Aorta (tissue), 5 donors: ENCODE measurements around the gene DMKN. TPM values are rescaled to one million over a fixed set of nuclear protein-coding genes. Genes with fewer than 3 reads are reported as not detected.
A peak's percentile ranks its signal among the peaks of the same experiment; 100 is the strongest.

ENCODE experiments used
- ATAC-seq: fragments of 200-7000 bp; cut with Tn5 transposase; one replicate; pipeline ENCODE4 v1.9.1; 2022; ENCODE audit warnings: moderate library complexity; ENCODE audit not compliant: low FRiP score
- DNase-seq, 2 donors: peaks; one replicate each; pipeline ENCODE4 v3.0.0-alpha.2; 2020
- H3K27ac ChIP-seq, 2 donors: one replicate each; pipeline ENCODE4 v1.5.1; 2013; ENCODE audit warnings: low read length in 2 of 2, mild to moderate bottlenecking in 2 of 2, moderate library complexity in 2 of 2, control low read depth in 1 of 2, inconsistent platforms in 1 of 2, low read depth in 1 of 2
- H3K27me3 ChIP-seq, 2 donors: one replicate each; pipeline ENCODE4 v1.6.1; 2013; ENCODE audit warnings: control low read depth in 1 of 2, low read length in 1 of 2, mild to moderate bottlenecking in 1 of 2, moderate library complexity in 1 of 2; ENCODE audit not compliant: insufficient read depth in 2 of 2, control insufficient read depth in 1 of 2
- H3K36me3 ChIP-seq, 2 donors: one replicate each; pipeline ENCODE4 v1.6.1; 2013; ENCODE audit warnings: control low read depth in 1 of 2, low read length in 1 of 2, mild to moderate bottlenecking in 1 of 2; ENCODE audit not compliant: insufficient read depth in 2 of 2, control insufficient read depth in 1 of 2
- H3K4me1 ChIP-seq, 2 donors: one replicate each; pipeline ENCODE4 v1.6.1; 2013; ENCODE audit warnings: low read length in 2 of 2, control low read depth in 1 of 2, mild to moderate bottlenecking in 1 of 2, moderate library complexity in 1 of 2; ENCODE audit not compliant: insufficient read depth in 2 of 2, control insufficient read depth in 1 of 2
- H3K4me3 ChIP-seq, 2 donors: one replicate each; pipeline ENCODE4 v1.5.1; 2013; ENCODE audit warnings: low read length in 2 of 2, control low read depth in 1 of 2, mild to moderate bottlenecking in 1 of 2
- H3K9me3 ChIP-seq: one replicate; pipeline ENCODE4 v1.6.1; 2013; ENCODE audit warnings: mild to moderate bottlenecking, low read length; ENCODE audit not compliant: control insufficient read depth
- WGBS, 2 donors: extraction: QIAGEN DNeasy Blood & Tissue Kit; methylation state at CpG; one replicate each; pipeline ENCODE4 v1.1.7; 2013; 5-methylcytosine and 5-hydroxymethylcytosine counted together
- intact Hi-C, 2 donors: fragments of 100-400 bp; cut with DNase I; formaldehyde crosslinking; loops; one replicate each; pipeline versions ENCODE4 v1.14.2 to v1.15.0; 2022
- polyA plus RNA-seq, 2 donors: library from polyadenylated mRNA; stranded (reverse); fragments of 200-250 nt; gene quantifications; one replicate each; pipeline ENCODE4 v1.2.3, GENCODE V29; 2013
- total RNA-seq, 2 donors: library from RNA; stranded (reverse); fragmentation: NEBNext Ultra II Directional; extraction: Animal tissue kit (Norgen Biotek cat#: 25700); gene quantifications; one replicate each; pipeline ENCODE4 v1.2.1, GENCODE V29; 2021
- donor health status: healthy with polysubstance abuse.
- donor health status: Bipolar disorder and iron deficiency.
- donor health status: DM: no; HTN: no; CAD: no.
- donor health status: DM: no; HTN: no; CAD: no.
- donor health status: DM: yes; HTN: yes; CAD: no.

The DMKN gene
- total and polyA plus RNA-seq, 4 donors, result 22.2 to 43.7 (median 26.5) TPM

DNA sequence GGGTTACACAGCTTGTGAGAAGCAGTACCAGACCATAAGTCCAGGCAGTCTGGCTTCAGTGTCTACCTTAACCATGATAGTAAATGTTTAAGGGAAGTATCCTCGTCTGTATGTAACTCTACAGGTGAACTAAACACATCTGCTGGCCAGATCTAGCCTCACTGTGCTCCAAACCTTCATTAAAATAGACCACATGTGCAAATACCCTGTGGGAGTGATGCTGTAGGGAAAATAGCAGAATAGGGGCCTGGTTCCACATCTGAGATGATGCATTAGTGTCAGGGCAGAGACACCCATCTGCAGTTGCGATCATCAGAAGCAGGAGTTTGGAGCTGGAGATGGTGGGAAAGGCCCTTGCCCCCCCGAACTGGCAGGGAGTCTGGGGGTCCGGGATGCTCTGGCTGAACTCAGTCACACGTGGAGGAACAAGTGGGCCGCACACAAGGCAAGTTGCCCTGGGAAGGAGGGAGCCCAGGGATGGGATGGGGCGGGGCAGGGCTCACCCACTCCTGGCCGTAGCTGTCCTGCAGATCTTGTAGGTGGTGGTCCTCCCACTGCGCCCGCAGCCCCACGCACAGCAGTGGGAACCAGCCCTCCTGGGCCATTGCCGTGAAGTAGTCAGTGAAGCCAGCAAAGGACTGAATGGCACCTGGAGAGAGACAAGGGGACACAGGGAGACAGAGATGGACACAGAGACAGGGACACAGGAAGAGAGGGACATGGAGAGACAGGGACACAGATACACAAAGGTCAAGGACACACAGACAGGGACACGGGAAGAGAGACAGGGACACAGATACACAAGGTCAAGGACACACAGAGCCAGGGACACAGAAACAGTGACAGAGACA lies 39.3 kb upstream of the DMKN start:
- H3K4me1 ChIP-seq, result no peaks in the 10 kb centered on the region
- ATAC-seq (no peak), DNase-seq (no peak)
- no peak overlapping the region for H3K27ac ChIP-seq
- no peak overlapping the region for H3K4me3 ChIP-seq
- H3K27me3 ChIP-seq, result no peaks in the 10 kb centered on the region
- H3K36me3 ChIP-seq, result no peaks in the 10 kb centered on the region
- intact Hi-C loops, result no loop called here
- whole genome bisulfite sequencing, 2 donors, result 69 to 70% methylated on average over 13 of the region's 13 CpGs
- H3K9me3 ChIP-seq, result no peaks in the 10 kb centered on the region

- no peaks in the 10 kb centered on the region for H3K27me3 ChIP-seq
- DNase-seq, result no peak
- no peaks in the 10 kb centered on the region for H3K9me3 ChIP-seq
- H3K4me3 ChIP-seq, result no peak overlapping the region
- WGBS, 2 donors, result 70 to 71% methylated on average over 21 of the region's 21 CpGs
- intact Hi-C loops, result no loop called here
- H3K27ac ChIP-seq, result no peak overlapping the region
- H3K36me3 ChIP-seq, result no peaks in the 10 kb centered on the region
- no peaks in the 10 kb centered on the region for H3K4me1 ChIP-seq
- no peak for ATAC-seq
Measured at GRCh38 chr19:35551091-35551810, 37.8 kb upstream of the DMKN start.

- Histone ChIP-seq H3K27ac (no peak overlapping the region), H3K4me1 (no peaks in the 10 kb centered on the region), H3K4me3 (no peak overlapping the region), H3K27me3 (no peaks in the 10 kb centered on the region), H3K36me3 (no peaks in the 10 kb centered on the region), H3K9me3 (no peaks in the 10 kb centered on the region)
- 85 to 88% methylated on average over 15 of the region's 15 CpGs for WGBS, 2 donors
- intact Hi-C loops, result loop anchor here (5.0 kb wide), 3 partner anchors 62 to 167 kb away; partner anchors contain the start of genes HAUS5 (in 2 of the 2) and KMT2B (in 1 of the 2)
- no peak for DNase-seq
- ATAC-seq, result no peak
Measured at GRCh38 chr19:35549879-35550523, 36.6 kb upstream of the DMKN start.

GRCh38 chr19:35549174-35549788 lies 35.8 kb upstream of the DMKN start:
- Histone ChIP-seq H3K27me3 (no peaks in the 10 kb centered on the region), H3K4me1 (no peaks in the 10 kb centered on the region), H3K36me3 (no peaks in the 10 kb centered on the region), H3K9me3 (no peaks in the 10 kb centered on the region), H3K4me3 (no peak overlapping the region), H3K27ac (no peak overlapping the region)
- intact Hi-C loops, result loop anchor here (5.0 kb wide), 3 partner anchors 63 to 168 kb away; partner anchors contain the start of genes HAUS5 (in 2 of the 2) and KMT2B (in 1 of the 2)
- 21 to 24% methylated on average over 6 of the region's 6 CpGs for WGBS, 2 donors
- DNase-seq (no peak), ATAC-seq (no peak)

GRCh38 chr19:35546532-35546931 lies 33.1 kb upstream of the DMKN start:
- 83 to 87% methylated on average over 8 of the region's 8 CpGs for whole genome bisulfite sequencing, 2 donors
- DNase-seq (no peak), ATAC-seq (no peak)
- intact Hi-C loops, result loop anchor here (5.0 kb wide), 3 partner anchors 66 to 171 kb away; partner anchors contain the start of genes HAUS5 (in 2 of the 2) and KMT2B (in 1 of the 2)
- no peaks in the 10 kb centered on the region for H3K27me3 ChIP-seq
- peak overlapping the region in 1 of 2 donors; percentile 80 for H3K4me3 ChIP-seq
- H3K27ac ChIP-seq, result no peak overlapping the region
- H3K9me3 ChIP-seq, result no peaks in the 10 kb centered on the region
- H3K4me1 ChIP-seq, result no peaks in the 10 kb centered on the region
- no peaks in the 10 kb centered on the region for H3K36me3 ChIP-seq

DNA sequence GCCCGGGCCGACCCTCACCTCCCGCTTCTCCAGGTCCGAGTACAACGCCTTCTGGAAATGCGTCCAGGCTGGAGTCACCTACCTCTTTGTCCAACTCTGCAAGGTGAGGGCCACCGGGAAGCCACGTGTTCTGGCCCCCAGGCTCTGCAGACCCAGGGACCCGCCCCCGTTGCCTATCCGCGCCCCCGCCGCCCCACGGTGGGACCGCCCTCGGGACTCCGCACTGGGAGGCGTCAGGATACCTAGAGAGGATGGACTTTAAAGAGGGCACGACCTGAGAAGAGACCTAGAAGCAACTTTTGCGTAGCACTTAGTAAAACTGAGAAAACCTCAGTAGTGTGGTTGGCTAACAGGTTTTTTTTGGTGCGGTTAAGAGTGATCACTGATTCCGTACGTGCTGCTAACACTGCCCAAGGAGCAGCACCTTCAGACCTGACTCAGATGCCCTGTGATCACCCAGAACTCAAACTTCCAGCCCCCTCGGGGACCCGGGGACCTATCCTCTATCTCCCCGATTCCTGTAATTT lies 32.5 kb upstream of the DMKN start:
- H3K27ac ChIP-seq, result no peak overlapping the region
- intact Hi-C loops, result loop anchor here (5.0 kb wide), 3 partner anchors 66 to 171 kb away; partner anchors contain the start of genes HAUS5 (in 2 of the 2) and KMT2B (in 1 of the 2)

DNA sequence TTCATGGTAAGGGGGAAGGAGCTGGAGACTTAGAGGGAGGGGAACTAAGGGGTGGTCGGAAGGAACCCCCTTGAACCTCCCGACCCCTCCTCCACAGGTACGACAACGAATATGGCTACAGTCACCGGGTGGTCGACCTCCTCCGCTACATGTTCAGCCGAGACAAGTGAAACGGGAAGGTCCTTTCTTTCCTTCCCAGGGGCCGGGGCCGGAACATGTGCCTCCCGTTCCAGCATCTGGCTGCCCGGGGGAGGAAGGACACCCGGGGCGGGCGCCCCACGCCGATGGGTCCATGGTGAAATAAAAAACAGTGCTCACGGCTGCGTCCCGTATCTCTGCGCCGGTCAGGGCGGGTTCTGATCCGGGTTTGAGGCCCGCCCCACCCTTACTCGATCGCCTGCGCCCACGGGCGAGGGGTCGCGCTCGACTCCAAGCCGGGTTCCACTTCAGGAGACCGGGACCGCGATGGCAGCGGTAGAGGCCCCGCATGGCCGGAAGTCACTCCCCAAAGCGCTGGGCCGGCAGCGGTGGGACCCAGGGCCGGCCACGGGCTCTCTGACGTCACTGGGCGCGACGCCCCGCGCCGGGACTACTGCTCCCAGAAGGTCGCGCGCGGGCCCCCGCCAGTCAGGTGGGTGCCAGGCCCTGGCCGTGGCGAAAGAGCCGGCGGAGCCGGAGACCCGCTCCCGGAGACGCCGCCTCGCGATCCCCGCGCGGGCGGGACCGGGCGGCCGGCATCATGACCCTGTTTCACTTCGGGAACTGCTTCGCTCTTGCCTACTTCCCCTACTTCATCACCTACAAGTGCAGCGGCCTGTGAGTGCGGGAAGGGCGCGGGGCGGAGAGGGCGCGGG lies 31.8 kb upstream of the DMKN start, which contains the start of gene TMEM147:
TSS of gene TMEM147 (plus strand) at position 626 of the 854 bp plus-strand sequence. CDS start at position 740, 114 bp downstream.
- ATAC-seq (peak; percentile 96), DNase-seq (peak; percentile 96 to 99)
- Histone ChIP-seq H3K9me3 (no peaks in the 10 kb centered on the region), H3K36me3 (no peaks in the 10 kb centered on the region), H3K4me3 (peak within 1 kb of the TSS; percentile 62 to 80), H3K27me3 (no peaks in the 10 kb centered on the region), H3K4me1 (no peaks in the 10 kb centered on the region), H3K27ac (no peak within 1 kb of the TSS)
- WGBS, 2 donors, result 1% methylated on average over 81 to 85 of the region's 85 CpGs
- intact Hi-C loops, result loop anchor here (5.0 kb wide), 3 partner anchors 67 to 172 kb away; partner anchors contain the start of genes HAUS5 (in 2 of the 2) and KMT2B (in 1 of the 2)

More for the DNA sequence above, 32.5 kb upstream of the DMKN start:
- ATAC-seq (no peak), DNase-seq (peak in 1 of 2 donors; percentile 84)
- 3 to 4% methylated on average over 27 of the region's 27 CpGs for WGBS, 2 donors
- Histone ChIP-seq H3K27me3 (no peaks in the 10 kb centered on the region), H3K4me1 (no peaks in the 10 kb centered on the region), H3K9me3 (no peaks in the 10 kb centered on the region), H3K36me3 (no peaks in the 10 kb centered on the region), H3K4me3 (peak overlapping the region; percentile 62 to 80)
